GM21526 (cell line): ENCODE measurements around the gene PAX8.

Experiments used
- ATAC-seq: cut with Tn5 transposase; IDR thresholded peaks from one replicate; pipeline ENCODE4 v1.9.1; 2021; ENCODE audit warnings: moderate library complexity; ENCODE audit not compliant: unreplicated experiment, low FRiP score

PAX8 gene

GRCh38 chr2:113238871-113239839, 39.6 kb downstream of the PAX8 start:
- ATAC-seq = no peak

- ATAC-seq = no peak
These were observed 41.0 kb downstream of the PAX8 start for GRCh38 chr2:113237604-113238160.

- ATAC-seq = no peak
These were observed 42.2 kb downstream of the PAX8 start for GRCh38 chr2:113236367-113237159.

- ATAC-seq = peak; percentile 72
These were observed 43.1 kb downstream of the PAX8 start for GRCh38 chr2:113235347-113236226.

GRCh38 chr2:113234721-113235346, 43.9 kb downstream of the PAX8 start:
- peak; percentile 17 for ATAC-seq

- no peak for ATAC-seq
These were observed 44.8 kb downstream of the PAX8 start for GRCh38 chr2:113233593-113234550.

DNA sequence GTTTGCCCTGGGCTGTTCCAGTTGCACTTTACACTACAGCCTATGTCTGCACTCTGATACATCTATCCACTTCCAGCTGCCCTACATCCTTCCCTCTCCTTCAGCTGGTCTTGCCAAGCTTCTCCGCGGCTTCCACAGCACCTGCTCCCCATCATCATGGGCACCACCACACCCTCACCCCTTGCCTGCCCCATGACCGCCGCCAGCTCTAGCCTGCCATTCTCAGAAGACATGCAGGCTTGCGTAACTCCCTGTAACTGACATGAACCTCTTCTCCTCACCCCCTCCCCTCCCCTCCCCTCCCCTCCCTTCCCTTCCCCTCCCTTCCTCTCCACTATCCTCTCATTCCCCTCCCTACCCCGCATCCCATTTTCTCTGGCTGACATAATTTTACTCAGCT, 46.0 kb downstream of the PAX8 start:
- no peak for ATAC-seq

DNA sequence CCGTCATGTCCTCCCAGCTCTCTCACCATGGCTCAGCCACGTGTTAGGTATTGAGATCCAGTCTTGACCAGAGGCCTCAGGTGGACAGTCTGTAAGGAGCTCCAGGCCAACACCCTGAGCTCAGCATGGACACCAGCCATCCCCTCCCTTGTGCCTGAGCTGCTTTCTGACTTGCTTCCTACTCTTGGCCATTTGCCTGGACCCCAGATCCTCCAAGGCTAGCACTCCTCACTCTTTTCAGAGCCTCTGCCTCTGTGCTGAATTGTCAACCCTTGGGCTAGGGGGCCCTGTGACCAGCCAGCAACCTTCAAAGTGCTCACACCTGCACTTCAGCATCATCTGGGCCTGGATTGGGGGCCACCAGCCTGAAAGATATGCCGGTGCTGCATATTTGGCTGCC, 46.6 kb downstream of the PAX8 start:
- ATAC-seq = no peak

DNA sequence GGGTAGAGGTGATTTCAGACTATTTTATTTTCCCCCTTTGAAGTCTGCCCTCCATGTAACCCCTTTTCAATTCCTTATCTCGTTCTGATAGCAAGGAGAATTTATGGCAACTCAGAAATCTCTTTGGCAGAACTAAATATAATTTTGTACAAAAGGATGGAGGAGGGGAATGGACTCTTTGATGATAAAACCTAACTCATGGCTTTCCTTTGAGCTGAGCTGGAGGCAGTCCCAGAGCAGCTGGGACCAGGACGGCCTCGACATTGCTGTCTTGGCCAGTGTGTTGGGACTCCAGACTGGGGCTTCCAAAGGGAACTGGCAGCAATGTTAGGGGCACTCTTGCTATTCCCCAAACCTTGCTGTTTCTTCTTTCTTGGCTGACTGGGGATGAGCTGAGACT, 47.7 kb downstream of the PAX8 start:
- ATAC-seq = no peak

GRCh38 chr2:113230531-113230930, 48.2 kb downstream of the PAX8 start:
- no peak for ATAC-seq

DNA sequence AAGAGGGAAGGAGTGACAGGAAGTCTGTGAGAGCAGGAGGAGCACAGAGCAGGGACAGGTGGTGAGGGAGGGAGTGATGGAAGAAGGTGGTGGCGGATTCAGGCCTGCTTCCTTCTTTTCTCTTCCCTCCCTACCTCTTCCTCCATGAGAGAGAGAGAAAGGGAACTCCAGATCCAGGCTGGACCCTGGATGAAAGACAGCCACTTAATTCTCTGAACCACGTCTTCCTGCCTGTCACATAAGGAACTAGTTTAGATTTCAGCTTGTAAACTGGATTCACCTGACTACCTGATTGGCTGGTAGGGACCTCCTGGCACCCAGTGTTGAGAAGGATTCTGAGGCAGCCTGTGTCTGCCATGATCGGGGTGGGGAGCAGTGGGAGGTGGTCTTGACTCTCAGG, 48.9 kb downstream of the PAX8 start:
- ATAC-seq = no peak

DNA sequence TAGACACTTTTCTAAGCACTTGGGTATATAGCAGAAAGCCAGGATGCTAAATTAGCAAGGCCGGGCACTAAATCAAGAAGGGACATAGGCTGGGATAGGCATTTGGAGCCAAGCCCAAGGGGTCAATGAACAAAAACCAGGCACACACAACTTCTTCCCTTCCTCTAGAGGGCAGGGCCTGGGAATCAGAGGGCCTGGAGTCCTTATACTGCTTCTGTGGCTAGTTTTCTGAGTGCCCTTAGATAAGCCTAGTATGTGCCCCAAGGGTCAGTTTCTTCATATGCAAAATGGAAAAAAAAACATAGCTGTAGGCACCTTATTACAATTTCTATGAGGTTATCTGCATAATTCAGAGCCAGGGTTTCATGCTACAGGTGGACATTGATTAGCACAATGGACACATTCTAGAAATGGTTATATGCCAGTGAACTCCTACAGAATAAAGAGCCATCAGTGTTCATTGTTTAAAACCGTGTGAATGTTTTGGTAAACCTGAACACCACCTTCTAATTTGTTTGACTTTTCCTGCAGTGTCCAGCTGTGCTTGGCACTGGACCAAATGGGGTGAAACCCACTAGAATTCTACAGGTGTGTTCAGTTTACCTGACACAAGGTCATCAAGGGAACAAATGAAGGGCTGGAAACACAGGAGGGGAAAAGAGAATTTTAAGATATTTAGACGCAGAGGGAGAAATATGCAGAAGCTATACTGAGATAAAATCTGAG, 49.6 kb downstream of the PAX8 start:
- ATAC-seq = no peak

DNA sequence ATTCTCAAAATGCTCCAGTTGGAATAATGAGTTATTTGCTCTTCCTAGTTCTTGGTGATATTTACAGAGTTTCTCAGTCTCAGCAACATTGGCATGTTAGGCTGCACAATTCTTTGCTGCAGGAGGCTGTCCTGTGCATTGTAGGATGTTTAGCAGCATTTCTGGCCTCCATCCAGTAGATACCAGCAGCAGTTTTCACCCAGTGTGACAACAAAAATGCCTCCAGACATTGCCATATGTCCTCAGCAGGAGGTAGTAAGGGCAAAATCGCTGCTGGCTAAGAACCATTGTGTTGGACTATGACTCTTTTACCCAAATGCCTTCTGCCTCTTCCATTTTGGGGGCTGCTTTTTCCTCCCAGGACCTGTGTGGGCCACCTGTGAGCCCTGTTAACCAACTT, 50.4 kb downstream of the PAX8 start:
- no peak for ATAC-seq

DNA sequence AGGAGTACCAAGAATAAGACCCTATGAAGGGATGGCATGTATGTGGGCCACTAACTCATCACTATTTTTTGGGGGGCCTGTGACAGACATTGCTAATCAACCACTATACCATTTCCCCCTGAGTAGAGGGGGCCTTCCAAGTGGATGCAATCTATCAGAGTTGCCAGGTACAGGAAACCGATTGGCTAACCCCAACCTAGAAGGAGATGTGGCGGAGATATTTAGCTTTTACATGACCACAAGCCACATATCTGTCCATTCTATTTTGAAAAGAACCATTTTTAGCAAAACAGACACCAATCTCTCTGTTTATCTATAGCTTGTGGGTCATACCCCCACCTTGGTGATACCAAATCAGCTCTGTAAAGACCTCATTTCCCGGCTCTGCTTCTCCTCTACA, 51.0 kb downstream of the PAX8 start:
- no peak for ATAC-seq

GRCh38 chr2:113227290-113227689, 51.4 kb downstream of the PAX8 start:
- ATAC-seq = no peak

- no peak for ATAC-seq
These were observed 52.3 kb downstream of the PAX8 start for GRCh38 chr2:113226462-113226861.

DNA sequence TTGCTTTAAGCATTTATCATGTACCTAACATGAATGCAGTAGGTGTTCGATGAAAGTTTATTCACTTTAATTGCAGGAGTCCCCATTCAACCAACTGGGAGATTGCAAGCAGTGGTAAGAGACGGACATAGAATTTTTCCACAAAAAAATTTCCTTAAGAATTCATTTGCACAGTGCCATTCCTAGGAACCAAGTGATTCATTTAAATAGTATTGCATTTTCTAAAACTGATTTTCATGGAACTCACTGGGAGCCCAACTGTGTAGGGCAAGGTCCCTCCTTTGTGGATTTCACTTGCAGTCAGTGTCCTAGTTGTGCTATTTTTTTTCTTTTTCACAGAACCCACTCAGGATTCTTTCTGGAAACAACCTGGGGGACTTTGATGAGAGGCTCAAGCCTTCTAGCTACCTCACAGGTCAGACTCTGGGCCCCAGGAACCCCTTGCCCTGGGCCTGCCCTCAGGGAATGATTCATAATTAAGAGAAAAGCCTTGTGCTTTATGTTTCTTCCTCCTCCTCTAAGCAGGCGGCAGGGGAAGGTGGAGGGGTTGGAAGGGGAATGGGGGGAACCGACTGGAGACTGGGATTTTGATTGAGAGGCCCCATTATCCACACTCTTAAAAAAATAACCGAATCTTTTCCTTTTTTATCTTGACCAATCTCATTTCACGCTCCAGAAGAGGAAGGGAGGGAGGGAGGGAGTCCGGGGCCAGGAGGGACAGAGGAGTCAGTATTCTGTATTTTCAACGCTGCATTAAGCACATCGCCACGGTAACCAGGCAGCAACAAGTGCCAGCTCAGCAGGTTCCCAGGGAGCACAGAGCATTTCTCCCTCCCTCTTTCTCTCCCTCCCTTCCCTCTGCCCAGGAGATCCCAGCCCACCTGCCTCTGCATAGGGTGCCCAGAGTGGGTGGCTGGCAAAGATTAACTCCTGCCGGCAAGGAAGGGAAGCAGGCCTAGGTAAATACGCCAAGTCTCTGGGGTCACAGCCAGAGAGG, 53.2 kb downstream of the PAX8 start:
- no peak for ATAC-seq
